Activated CD4-positive, alpha-beta T cell treated with anti-CD3 and anti-CD28 coated beads, Interleukin-2, amount 50 U/mL, for 4 hours (primary cell): ENCODE data around the gene GPR84.

ENCODE experiments used
- DNase-seq, 2 experiments: peaks; one replicate each; pipeline ENCODE4 v3.0.0-alpha.2; 2020

The GPR84 gene

GRCh38 chr12:54373649-54374561, 9.6 kb upstream of the GPR84 start:
- no peak for DNase-seq

DNA sequence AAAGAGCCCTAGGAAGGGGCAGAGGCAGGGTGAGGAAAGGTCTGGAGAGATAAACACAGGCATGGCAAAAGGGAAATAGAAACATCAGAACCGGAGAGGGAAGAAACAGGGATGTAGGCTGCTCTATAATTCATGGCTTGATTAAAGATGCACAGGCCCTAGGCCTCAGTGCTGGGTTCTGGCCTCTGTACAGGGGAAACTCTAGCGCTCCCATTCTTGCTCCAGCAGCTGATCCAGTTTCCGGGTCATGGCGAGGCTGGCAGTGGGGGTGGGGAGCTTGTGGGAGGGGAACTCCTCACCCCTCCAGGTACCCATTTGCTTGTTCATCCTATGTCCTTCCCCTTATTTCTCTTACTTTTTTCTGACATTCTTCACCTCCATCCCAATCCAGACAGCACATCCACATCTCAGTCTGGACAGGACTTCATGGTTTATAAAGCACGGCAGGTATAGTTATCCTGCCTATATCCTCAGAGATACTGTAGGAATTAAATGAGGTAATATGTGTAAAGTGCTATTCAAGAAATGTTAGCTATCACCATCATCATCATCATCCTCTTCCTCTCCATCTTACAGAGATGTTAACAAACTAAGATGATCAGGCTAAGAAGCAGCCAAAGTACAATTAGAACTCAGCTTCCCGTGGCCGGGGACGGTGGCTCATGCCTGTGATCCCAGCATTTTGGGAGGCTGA, 8.0 kb upstream of the GPR84 start:
- no peak for DNase-seq

DNA sequence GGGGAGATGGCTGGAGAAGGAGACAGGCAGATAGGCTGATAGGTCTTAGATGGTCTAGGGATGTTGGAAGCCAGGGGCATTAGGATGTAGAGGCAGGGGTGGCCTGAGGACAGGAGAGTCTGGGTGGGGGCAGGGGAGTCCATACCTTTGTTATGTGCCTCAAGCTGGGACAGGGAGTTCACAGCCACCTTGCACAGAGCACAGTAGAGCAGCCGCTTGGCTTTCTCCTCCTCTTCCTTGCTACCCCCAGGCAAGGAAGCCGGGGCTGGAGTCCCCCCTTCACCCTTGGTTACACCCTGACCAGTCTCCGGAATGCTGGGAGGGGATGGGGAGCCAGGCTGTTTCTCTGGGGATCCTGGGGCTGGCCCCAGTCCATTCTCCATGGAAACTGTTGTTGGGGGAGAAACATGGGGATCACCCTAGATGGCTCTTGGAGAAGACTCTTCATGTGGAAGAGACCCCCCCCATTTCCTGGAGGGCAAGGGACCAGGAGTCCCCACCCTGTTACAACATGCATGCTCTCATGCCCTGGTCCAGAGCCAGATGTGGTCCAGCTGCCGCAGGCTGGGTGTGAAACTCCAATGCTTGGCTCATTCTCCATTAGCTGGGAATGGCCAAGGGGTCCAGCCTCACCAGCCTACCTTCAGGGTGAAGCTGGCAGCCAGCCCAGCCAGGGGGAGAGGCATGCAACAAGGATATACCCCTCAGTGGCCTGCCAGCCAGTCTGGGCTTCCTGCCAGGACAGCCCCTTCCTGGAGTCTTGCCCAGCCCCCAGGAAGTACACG, 7.2 kb upstream of the GPR84 start:
- DNase-seq = no peak

- DNase-seq = no peak
Measured at GRCh38 chr12:54370171-54370730, 6.0 kb upstream of the GPR84 start.

DNA sequence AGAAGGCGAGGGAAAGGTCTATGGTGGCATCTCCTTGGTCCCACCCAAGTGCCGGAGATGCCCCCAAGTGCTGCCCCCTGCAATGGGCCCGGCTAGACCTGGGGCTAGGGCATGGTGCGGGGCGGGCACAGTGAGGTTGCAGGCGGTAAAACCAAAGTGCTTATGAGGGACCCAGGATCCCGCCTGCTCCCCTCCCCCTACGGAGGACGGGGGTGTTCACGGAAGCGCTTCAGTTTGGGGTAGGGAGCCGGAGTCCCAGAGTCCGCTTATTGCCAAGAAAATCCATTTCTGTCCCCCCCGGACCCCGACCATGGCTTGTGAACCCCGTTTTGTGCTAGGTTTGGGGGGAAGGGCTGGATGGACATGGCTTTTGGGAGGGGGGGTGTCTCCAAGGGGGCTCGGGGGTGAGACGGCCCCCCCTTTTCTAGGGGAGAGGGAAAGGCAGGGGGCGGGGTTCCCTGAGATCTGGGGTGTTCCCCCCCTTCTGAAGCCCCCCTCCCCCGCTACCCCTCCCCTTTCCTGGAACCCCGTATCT, 5.4 kb upstream of the GPR84 start:
- DNase-seq = no peak

- DNase-seq = peak; percentile 89 to 93
Measured at GRCh38 chr12:54368709-54369596, 4.7 kb upstream of the GPR84 start.

- DNase-seq = no peak
Measured at GRCh38 chr12:54368025-54368708, 3.9 kb upstream of the GPR84 start.

GRCh38 chr12:54363618-54364017, 668 bp downstream of the GPR84 start:
- no peak for DNase-seq

- DNase-seq = no peak
Measured at GRCh38 chr12:54363047-54363446, 1.2 kb downstream of the GPR84 start.

GRCh38 chr12:54360717-54361456, 3.4 kb downstream of the GPR84 start:
- DNase-seq = peak; percentile 53 to 57

DNA sequence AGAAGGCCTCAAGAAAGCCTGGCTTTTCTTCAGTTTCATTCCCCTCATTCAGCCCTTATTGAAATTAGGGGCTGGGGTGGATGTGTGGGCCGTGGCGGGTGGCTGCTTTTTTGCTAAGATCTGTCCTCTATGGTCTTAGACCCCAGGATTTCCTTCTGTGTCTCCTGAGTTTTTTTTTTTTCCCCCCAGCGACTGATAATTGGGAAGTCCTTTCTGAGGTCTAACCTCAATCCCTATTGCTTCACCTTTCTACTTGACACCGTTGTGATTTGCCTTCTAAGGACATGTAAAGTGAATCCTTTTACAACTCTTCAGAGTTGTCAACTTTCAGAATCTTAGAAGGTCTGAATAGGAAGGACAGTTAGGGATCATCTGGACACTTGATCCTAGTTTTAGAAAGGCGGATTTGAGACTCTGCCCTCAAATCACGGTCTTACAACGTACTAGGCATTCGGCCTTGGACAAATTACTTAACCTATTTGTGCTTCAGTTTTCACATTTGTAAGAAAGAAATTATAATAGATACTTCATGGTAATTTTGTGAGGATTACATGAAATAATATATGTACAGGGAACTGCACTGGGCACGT, 4.4 kb downstream of the GPR84 start:
- DNase-seq = no peak

DNA sequence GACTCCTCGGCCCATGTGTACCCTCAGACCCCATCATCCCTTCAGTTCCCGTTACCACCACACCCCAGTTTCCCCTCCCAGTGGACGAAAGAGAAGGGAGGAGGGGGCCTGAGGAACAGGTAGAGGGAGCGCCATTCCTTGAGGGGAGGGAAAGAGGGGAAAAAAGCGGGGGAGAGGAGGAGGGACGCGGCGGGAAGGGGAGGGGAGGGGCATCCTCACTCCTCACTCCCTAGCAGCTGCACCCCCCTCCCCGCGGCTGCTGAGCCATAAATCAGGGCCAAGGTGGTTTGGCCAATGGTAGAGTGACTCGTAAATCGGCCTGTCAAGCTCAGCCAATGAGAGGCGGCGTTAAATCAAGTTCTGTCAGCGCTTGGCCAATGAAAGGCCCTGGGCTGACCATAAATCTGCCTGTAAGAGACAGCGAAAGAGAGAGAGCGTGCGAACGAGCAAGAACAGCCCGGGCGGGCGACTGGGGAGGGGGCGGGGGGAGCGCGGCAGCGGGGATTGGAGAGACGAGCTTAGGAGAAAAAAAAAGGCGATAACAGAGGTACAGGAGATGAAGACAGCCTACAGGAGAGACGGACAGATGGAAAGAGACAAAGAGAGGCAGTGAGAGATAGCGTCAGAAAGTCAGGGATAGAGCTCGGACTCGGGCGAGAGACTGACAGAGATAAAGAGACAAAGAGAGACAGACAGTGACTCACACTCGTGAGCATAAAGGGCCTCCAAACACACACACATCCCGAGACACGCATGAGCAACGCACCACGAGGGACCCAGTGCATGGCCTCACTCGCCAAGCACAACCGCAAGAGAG, 5.1 kb downstream of the GPR84 start:
- DNase-seq = peak; percentile 89 to 92

DNA sequence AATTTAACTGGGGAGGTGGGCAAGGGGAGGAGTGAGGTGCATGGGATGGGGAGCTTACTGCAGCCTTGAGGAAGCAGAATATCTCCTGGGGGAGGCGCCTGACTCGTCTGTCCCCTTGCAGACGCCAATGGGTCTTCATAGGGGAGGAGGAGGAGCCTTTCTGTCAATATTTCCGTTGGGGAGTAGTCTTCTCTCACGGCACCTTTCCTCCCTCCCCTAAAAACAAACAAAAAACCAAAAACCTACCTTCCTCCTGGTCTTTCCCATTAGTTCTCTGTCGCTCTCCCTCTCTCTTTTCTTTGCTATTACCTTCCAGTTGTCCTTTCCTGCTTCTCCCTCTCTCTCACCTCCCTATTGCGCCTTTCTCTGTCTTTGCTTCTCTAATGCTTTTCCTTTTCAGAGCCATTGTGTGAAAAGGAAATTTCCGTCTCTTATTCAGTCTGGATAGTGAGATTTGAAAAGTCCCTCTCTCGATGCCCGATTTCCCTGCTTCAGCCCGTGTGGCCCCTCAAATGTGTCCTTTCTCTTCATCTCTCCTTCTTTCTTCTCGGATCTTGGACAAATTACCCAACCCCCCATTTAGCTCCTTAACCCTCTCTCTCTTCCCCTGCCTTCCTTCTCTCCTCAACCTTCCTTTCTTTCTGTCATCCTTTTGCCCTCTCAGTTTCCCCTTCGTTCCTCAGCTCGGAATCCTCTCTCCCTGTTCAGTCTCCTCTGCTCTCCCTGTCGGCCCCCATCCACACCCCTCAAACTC, 5.9 kb downstream of the GPR84 start:
- peak; percentile 43 to 51 for DNase-seq

GRCh38 chr12:54357506-54358190, 6.6 kb downstream of the GPR84 start:
- no peak for DNase-seq

GRCh38 chr12:54356951-54357356, 7.3 kb downstream of the GPR84 start:
- DNase-seq = no peak

GRCh38 chr12:54356228-54356627, 8.1 kb downstream of the GPR84 start:
- no peak for DNase-seq

DNA sequence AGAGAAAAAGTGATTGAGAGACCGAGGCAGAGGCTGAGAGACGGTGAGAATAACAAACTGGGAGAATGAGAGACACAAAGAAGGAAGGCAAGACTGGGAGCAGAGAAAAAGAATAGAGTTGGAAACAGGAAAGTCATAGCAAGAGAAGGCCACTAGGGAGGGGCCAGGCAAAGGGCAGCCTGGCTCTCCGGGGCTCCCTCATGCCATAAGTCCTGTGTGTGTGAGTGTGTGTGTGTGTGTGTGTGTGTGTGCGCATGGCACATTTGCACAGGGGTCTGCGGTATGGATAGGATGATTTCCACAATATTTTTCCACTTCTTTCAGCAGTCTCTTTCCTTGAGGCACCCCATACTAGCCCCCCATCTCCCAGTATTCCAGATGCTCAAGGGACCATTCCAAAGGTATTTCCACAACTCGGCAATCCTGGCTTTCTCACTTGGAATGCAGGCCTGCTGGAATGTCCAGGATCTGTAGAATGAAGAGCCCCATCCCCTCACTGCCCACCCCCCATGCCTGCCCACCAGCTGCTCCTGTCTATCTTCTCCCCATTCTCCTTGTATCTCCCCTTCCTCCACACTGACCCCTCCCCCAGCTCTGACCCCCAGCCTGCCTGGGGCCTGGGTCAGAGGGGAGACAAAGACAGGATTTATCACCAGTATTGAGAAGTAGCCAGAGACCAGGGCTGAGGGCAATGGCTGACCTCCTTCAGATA, 9.0 kb downstream of the GPR84 start:
- no peak for DNase-seq
